Esophagus squamous epithelium (tissue), 4 donors: ENCODE data around the gene NFIB.

Experiments
- CTCF ChIP-seq, 6 experiments: fragments of 450-650 bp in 4 of 6; fragments of 200-600 bp in 2 of 6; sonication (generic) in 2 of 6; IDR thresholded peaks; one replicate each; pipeline ENCODE4 v1.5.1; 2016 to 2019; ENCODE audit warnings: antibody characterized with exemption in 6 of 6, mild to moderate bottlenecking in 4 of 6, moderate library complexity in 4 of 6
- POLR2A ChIP-seq, 4 donors: fragments of 450-650 bp; IDR thresholded peaks; one replicate each; pipeline ENCODE4 v1.6.1; 2017; ENCODE audit warnings: antibody characterized with exemption in 4 of 4, mild to moderate bottlenecking in 4 of 4, moderate library complexity in 3 of 4

- TF ChIP-seq CTCF (IDR thresholded peaks at IDR 0.05) (no peak), POLR2A (IDR thresholded peaks at IDR 0.05) (no peak)
Observed at GRCh38 chr9:14326264-14326826, 12.4 kb upstream of the NFIB start.
